Measurements from ENCODE around the gene GABBR2.

The GABBR2 gene

DNA sequence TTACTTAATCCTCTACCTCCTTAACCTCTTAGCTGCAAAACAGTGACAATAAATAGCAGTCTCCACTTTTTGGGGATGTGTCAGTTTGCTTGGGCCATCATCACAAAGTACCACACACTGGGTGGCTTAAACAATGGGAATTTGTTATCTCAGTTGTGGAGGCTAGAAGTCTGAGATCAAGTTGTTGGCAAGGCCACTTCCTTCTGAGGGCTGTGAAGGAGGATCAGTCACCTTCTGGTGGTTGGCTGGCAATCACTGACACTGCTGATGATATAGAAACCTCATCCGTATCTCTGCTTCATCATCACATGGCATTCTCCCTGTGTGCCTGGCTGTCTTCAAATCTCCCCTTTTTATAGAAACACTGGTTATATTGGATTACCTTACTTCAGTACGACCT lies 266.2 kb downstream of the GABBR2 start:
- DNase-seq (ENCODE audit: low read depth in 2 of 2): no peak

GRCh38 chr9:98442114-98442513 lies 266.6 kb downstream of the GABBR2 start:
- DNase-seq (ENCODE audit: low read depth in 2 of 2): no peak

- DNase-seq (ENCODE audit: low read depth in 2 of 2): no peak
Observed at GRCh38 chr9:98438666-98439065, 270.1 kb downstream of the GABBR2 start.

- DNase-seq (ENCODE audit: low read depth in 2 of 2): no peak
Observed at GRCh38 chr9:98437458-98438034, 271.2 kb downstream of the GABBR2 start.

DNA sequence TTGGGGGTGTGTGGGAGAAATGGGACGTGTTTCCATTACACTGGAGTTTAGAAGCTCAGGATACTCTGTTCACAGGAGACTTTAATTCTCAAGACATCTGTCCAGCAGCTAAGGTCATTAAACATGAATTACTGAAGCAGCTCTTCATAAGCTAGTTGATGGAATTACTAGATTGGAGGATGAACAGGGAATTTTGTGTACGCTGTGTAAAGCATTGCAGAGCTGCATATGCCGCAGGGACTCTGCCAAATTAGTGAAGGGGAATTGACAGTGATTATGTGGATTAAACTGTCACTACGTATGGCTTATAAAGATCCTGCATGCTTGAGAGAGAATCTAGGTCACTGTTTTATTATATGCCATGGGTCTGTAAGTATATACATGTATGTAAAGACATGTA lies 275.8 kb downstream of the GABBR2 start:
- DNase-seq (ENCODE audit: low read depth in 2 of 2): no peak

DNA sequence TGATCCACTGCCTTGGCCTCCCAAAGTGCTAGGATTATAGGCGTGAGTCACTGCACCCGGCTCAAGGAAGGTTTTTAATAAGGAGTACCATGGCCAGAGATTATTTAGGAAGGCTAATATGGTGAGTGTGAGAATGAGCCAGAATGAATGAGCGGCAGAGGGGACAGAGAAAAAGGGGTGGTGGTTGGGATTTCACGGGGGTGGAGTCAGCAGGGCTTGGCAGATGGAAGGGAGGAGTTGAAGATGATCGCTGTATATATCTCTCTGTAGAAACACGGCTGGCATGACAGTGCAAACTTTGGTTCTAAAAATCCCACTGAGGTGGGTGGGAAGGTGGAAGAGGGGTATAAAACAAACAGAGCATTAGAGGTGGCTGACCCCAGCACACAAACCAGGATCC lies 276.6 kb downstream of the GABBR2 start:
- DNase-seq (ENCODE audit: low read depth in 2 of 2): no peak

GRCh38 chr9:98430535-98431292 lies 278.0 kb downstream of the GABBR2 start:
- DNase-seq (ENCODE audit: low read depth in 2 of 2): no peak

GRCh38 chr9:98429613-98430012 lies 279.1 kb downstream of the GABBR2 start:
- DNase-seq (ENCODE audit: low read depth in 2 of 2): no peak

- DNase-seq (ENCODE audit: low read depth in 2 of 2): no peak
Observed at GRCh38 chr9:98428454-98428853, 280.3 kb downstream of the GABBR2 start.

- no peak for DNase-seq (ENCODE audit: low read depth in 2 of 2)
Observed at GRCh38 chr9:98427491-98427890, 281.2 kb downstream of the GABBR2 start.

DNA sequence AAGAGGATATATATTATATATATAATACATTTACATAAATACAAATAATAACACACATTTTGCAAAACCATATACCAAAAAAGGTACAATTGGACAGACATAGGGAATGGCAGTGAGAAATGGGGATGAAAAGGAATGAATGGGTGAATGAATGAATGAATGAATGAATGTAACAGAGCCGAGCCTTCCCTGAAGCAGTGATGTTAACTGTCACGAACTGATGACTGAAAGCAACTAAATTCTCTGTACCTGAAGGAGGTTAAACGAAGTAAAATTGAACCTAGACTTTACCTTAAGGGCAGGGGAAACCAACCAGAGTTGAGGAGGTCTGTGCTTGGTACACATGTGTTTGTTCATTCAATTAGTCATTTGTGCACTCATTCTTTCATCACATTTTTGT lies 283.7 kb downstream of the GABBR2 start:
- DNase-seq (ENCODE audit: low read depth in 2 of 2): no peak

DNA sequence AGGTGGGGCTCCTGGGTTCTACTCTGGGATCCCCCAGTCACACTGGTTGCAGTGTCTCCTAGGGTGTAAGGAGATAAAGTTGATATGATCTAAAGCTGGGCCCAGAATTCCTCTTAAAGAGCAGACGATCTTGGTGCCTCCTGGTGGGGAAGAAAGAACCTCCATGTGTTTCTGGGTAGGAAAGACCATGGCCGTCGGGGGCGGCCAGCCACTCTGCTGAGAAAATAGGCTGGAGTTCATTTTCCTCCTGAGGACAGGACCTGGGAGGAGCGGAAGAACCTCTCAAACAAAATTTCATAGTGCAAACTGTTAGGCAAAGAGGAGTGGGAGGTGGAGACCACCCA lies 289.5 kb downstream of the GABBR2 start:
- no peak for DNase-seq (ENCODE audit: low read depth in 2 of 2)

GRCh38 chr9:98418578-98419259 lies 290.0 kb downstream of the GABBR2 start:
- DNase-seq (ENCODE audit: low read depth in 2 of 2): no peak

DNA sequence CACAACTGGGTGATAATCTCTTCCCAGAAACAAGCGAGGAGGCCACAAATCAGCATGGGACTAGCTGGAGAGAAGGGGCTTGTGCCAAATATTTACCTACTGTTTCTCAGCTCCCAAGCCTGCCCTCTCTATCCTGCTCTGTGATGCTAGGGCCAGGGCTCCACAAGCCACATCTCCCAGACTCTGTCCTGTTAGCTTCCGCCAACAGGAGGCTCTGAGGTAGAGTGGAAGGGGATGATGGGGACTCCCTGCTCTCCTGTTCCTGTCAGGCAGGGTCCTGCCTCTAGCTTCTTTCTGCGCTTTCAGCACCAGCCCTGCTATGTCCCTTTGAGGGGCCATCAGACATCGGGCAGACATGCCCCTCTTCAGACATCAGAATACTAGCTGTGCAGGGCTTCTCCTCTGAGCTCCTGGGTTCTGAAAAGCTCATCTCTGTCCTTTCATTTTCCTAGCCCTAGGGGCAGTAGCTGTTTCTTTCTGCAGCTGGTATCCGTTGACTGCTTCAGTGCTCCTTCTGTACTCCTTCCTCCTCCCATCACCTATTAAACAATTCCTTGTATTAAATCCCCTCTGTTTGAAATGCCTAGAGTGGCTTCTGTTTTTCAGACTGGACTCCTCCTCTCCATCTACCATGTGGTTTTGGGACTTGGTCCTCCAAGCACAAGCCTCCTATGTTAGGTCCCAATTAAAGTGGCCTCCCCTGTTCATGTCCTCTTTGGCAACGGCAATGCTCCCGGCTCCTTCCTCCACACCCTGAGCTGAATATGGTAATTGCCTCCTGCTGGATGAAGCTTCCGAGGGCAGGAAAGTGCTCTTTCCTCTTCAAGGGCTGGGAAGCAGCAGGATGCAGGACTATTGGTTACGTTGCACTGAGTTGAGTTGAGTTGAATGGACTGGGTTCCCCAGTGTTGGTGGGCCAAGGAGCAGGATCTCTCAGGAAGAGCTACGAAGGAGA lies 292.2 kb downstream of the GABBR2 start:
- DNase-seq (ENCODE audit: low read depth in 2 of 2): no peak

GRCh38 chr9:98415782-98416181 lies 293.0 kb downstream of the GABBR2 start:
- no peak for DNase-seq (ENCODE audit: low read depth in 2 of 2)

DNA sequence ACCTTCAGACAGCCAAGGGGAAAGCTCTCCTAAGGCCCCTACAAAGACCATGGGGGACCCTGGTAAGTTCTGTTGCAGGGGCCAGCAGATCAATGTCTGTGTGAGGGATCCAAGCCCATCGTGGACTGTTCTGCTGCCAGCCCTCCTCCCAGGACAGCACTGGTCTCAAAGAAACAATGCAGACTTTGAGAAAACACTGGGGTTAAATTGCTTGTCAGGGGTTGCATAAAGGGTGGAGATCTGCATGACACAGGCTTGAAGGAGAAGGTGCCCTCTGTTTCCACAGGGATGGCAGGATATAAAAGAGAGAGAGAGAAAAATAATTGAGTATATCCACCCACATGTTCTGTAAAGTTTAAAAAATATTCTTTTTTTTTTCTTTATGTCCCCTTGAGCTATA lies 295.7 kb downstream of the GABBR2 start:
- no peak for DNase-seq (ENCODE audit: low read depth in 2 of 2)

GRCh38 chr9:98412101-98412842 lies 296.5 kb downstream of the GABBR2 start:
- no peak for DNase-seq (ENCODE audit: low read depth in 2 of 2)

DNA sequence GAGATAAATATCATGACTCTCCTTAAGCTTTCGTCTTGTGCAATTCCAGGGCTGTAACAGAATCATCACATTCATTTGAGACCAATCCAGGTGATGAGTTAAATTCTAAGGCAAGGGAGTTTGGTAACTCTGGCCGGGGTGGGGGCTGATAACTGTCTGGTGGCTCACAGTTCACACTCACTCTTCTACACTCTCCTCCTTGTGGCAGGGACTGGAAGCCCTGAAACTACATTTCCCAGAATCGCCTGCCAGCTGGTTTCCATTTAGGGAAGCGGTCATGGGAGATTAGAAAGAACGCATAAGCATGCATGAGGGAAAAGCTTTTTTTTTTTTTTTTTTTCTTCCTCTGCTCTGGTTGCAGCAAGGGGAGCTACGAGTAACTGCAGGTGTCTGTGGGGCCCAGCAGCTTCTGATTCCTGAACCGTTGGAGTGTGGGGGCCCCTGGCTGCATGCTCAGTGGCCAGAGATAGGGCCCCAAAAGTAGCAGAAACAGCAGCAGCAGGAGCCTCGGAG lies 298.5 kb downstream of the GABBR2 start:
- DNase-seq (ENCODE audit: low read depth in 2 of 2): no peak

DNA sequence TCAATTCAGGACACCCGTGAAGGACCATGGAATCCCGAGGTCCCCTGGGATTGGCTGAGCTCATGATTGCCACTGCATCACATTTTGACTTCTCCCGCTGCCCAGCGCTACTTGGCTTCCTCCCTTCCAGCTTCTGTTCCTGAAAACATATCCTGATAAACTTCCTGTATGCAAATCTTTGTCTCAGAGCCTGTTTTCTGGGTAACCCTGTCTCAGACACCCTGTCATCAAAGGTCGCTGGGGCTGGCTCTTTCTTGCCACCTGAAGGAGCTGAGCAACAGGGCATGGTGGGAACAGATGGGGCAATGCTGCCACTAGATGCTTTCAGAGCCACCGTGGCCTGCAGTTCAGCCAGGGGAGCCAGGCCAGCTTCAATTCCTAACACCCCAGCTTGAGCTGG lies 299.0 kb downstream of the GABBR2 start:
- DNase-seq (ENCODE audit: low read depth in 2 of 2): no peak

DNA sequence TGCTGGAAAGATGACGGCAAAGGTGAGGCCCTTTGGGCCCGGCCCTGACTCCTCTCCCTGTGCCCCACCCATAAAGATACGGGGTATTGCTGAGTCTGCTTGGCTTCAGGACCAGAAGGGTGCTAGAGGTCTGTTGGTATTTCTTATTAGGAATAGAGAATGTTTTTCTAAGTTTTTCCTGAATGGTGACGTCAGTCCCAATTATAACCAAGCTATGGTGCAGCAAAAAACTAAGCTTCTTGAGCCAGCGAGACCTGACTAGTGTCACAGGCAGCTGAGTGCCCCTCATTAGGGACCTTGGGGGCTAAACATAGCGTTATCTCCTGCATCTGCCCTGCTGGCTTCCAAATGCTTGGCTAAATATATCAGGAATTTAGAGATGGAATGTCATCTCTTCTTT lies 302.3 kb downstream of the GABBR2 start:
- no peak for DNase-seq (ENCODE audit: low read depth in 2 of 2)

GRCh38 chr9:98404237-98404636 lies 304.5 kb downstream of the GABBR2 start:
- DNase-seq (ENCODE audit: low read depth in 2 of 2): no peak
